ENCODE results near the gene CEP135.

Gene CEP135

DNA sequence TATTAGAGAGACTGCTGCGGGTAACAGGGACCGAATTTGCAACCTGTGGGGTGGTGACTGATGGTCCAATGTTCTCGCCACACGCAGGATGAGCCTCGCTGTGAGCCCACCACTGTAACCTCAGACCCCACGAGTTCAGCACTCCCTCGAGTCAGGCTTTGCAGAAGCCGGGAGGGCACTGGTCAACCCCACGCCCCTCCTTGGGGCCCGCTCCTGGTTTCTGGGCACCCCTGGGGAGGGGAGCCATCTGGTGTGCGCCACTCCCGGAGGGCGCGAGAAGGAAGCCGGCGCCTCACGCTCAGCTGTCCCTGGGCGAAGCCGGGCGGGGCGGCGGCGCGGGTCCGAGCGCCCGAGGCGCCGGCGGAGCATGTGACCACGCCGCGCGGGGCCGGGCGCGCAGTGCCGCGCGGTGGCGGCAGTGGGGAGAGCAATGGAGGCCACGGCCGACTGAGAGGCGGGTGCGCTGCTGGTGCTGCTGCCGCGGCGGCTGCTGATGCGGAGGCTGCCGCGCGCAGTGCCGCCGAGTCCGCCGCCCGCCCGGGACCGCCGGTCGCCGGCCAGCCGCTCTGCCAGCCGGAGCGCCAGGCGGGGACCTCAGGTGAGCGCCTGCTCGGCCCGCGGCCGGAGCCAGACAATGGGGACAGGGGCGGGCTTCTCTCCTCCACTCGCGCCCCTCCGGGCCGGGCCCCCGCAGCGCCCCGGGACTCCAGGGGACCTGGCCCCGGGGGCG lies 100.1 kb downstream of the CEP135 start:
- Histone ChIP-seq H3K4me3 (ENCODE audit: low read depth, low read length) (peak overlapping the region; percentile 98), H3K27me3 (ENCODE audit: insufficient read depth, low read depth, severe bottlenecking) (no peaks in the 10 kb centered on the region), H3K36me3 (peaks cover 9% of the 10 kb centered on the region), H3K27ac (peak overlapping the region; percentile 98), H3K9me3 (ENCODE audit: severe bottlenecking) (no peaks in the 10 kb centered on the region)
- TF ChIP-seq, protein P1, sequence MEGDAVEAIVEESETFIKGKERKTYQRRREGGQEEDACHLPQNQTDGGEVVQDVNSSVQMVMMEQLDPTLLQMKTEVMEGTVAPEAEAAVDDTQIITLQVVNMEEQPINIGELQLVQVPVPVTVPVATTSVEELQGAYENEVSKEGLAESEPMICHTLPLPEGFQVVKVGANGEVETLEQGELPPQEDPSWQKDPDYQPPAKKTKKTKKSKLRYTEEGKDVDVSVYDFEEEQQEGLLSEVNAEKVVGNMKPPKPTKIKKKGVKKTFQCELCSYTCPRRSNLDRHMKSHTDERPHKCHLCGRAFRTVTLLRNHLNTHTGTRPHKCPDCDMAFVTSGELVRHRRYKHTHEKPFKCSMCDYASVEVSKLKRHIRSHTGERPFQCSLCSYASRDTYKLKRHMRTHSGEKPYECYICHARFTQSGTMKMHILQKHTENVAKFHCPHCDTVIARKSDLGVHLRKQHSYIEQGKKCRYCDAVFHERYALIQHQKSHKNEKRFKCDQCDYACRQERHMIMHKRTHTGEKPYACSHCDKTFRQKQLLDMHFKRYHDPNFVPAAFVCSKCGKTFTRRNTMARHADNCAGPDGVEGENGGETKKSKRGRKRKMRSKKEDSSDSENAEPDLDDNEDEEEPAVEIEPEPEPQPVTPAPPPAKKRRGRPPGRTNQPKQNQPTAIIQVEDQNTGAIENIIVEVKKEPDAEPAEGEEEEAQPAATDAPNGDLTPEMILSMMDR (IDR thresholded peaks at IDR 0.05; ENCODE audit: low read depth, low read length), result peak; percentile 66
- DNase-seq, result peak; percentile 81

- H3K4me3 ChIP-seq (ENCODE audit: low read depth, low read length), result peak overlapping the region; percentile 98
- peak overlapping the region; percentile 98 for H3K27ac ChIP-seq
- DNase-seq, result no peak
- H3K9me3 ChIP-seq (ENCODE audit: severe bottlenecking), result no peaks in the 10 kb centered on the region
- H3K36me3 ChIP-seq, result peaks cover 9% of the 10 kb centered on the region
- TF ChIP-seq, protein P1 (IDR thresholded peaks at IDR 0.05; ENCODE audit: low read depth, low read length), result no peak
- no peaks in the 10 kb centered on the region for H3K27me3 ChIP-seq (ENCODE audit: insufficient read depth, low read depth, severe bottlenecking)
Observed at GRCh38 chr4:56050625-56051024, 101.9 kb downstream of the CEP135 start.

GRCh38 chr4:56051029-56051709 lies 102.4 kb downstream of the CEP135 start:
- TF ChIP-seq, protein P1 (IDR thresholded peaks at IDR 0.05; ENCODE audit: low read depth, low read length), result no peak
- Histone ChIP-seq H3K36me3 (peaks cover 9% of the 10 kb centered on the region), H3K27me3 (ENCODE audit: insufficient read depth, low read depth, severe bottlenecking) (no peaks in the 10 kb centered on the region), H3K9me3 (ENCODE audit: severe bottlenecking) (no peaks in the 10 kb centered on the region), H3K27ac (peak overlapping the region; percentile 98), H3K4me3 (ENCODE audit: low read depth, low read length) (peak overlapping the region; percentile 98; the same call in 1 of the 2 replicates)
- DNase-seq, result no peak

DNA sequence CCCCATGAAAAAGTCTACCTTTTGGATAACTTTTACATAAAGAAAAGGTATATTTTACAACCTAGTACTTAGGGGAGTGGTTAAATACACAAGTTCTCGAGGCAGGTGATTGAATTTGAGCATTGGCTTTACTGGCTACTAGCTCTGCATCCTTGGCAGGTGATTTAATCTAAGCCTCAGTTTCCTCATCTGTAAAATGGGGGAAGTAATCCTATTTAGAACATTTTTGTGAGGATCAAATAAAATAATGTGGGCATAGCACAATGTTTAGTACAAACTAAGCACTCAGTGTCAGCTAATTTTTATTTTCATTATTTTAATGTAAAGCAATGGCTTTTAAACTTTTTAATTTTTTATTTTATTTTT lies 102.9 kb downstream of the CEP135 start:
- H3K27me3 ChIP-seq (ENCODE audit: insufficient read depth, low read depth, severe bottlenecking), result no peaks in the 10 kb centered on the region
- DNase-seq, result no peak
- TF ChIP-seq, protein P1 (IDR thresholded peaks at IDR 0.05; ENCODE audit: low read depth, low read length), result no peak
- no peak overlapping the region for H3K4me3 ChIP-seq (ENCODE audit: low read depth, low read length)
- H3K27ac ChIP-seq, result peak overlapping the region; percentile 48
- H3K36me3 ChIP-seq, result peaks cover 9% of the 10 kb centered on the region
- H3K9me3 ChIP-seq (ENCODE audit: severe bottlenecking), result no peaks in the 10 kb centered on the region

DNA sequence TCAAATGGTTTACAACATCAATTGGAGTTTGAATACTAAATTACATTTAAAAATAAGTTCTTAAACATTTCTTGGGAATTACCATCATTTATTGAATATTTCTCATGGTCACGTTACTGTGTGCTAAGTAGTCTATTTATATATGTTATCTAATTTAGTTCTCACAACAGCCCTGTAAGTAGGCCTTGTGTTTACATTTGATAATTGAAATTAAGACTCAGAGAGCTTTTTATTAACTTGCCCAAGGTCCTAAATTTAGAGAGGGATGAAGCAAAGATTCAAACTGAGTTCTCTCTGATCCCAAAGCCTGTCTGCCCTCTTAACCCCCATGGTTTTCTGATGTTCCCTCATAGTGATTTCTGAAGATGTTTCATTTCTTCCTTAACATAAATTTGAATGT lies 103.7 kb downstream of the CEP135 start:
- no peaks in the 10 kb centered on the region for H3K27me3 ChIP-seq (ENCODE audit: insufficient read depth, low read depth, severe bottlenecking)
- no peaks in the 10 kb centered on the region for H3K9me3 ChIP-seq (ENCODE audit: severe bottlenecking)
- peak overlapping the region; percentile 87 for H3K27ac ChIP-seq
- H3K36me3 ChIP-seq, result peaks cover 9% of the 10 kb centered on the region
- TF ChIP-seq, protein P1 (IDR thresholded peaks at IDR 0.05; ENCODE audit: low read depth, low read length), result no peak
- DNase-seq, result no peak
- no peak overlapping the region for H3K4me3 ChIP-seq (ENCODE audit: low read depth, low read length)

Data from WERI-Rb-1 (cell line).